GM15510 (cell line): ENCODE results near the gene EI24.
A peak's percentile ranks its signal among the peaks of the same experiment; 100 is the strongest.

ENCODE experiments used
- POLR2A ChIP-seq: IDR thresholded peaks from 3 replicates; pipeline ENCODE4 v1.6.1; 2011; ENCODE audit warnings: borderline replicate concordance; ENCODE audit not compliant: insufficient read length; ENCODE audit errors: extremely low read depth

Gene EI24

DNA sequence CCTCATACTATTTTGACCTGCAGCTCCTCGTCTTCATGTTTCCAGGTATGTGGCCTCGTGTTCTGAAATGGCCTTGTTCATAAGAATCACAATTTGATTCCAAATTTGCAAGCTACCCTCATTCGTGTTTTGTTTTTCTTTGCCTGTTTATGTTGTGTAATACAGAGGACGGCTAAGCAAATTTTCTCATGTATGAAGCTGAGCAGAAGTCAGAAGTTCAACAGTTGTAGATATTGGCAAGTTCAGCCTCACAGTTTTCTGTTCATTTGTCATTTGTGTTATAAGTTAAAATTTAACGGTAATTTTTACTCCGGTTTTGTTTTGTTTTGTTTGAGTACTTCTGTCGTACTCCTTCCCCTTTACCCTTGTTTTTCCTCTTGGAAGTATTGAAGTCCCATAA, 40.3 kb downstream of the EI24 start:
- TF ChIP-seq POLR2A = no peak

DNA sequence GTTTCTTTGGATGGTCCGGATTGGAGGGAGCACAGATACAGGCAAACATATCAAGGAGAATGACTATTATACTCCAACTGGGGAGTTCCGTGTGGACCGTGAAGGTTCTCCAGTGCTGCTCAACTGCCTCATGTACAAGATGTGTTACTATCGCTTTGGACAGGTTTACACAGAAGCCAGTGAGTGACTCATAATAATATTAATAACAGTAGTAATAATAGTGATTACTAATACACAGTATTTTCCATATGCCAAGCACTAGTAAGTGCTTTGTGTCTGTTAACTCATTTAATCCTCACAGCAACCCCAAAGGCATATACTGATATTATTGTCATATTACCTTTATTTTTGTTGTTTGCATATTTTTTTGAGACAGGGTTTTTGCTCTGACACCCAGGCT, 49.1 kb downstream of the EI24 start:
- TF ChIP-seq POLR2A = no peak

DNA sequence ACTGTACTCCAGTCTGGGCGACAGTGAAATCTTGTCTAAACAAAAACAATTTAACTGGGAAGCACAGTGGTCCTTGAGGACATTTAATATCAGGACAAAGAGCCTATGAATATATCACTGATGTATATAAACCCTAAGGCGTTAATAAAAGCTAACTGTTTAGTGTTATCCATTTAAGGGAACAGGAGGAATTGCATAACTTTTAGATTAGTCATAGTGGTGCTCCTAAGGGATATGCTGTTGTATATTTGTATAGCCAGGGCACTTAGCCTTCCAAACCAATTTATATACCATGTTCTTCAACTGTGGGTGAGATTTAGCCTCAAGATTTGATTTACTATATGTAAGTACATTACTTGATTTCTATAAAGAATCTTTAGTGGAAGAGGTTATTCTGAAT, 52.7 kb downstream of the EI24 start:
- no peak for TF ChIP-seq POLR2A

DNA sequence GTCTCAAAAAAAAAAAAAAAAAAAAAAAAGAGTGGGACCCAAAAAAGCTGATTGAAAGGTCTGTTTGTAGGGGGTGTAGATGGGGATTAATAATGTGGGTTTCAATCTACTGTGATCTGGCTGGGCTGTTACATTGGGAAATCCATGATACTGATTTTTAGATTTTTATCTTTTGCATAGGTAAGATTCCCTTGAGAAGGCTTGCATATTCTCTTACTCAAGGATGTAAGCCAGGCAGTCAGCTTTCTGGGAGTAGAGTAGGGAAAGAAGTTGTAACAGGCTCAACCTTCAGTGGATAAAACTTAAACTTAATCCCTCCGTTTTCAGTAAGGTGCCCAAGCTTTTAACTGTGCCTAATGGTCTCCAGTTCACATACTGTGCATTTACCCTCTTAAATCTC, 53.8 kb downstream of the EI24 start:
- TF ChIP-seq POLR2A = no peak

DNA sequence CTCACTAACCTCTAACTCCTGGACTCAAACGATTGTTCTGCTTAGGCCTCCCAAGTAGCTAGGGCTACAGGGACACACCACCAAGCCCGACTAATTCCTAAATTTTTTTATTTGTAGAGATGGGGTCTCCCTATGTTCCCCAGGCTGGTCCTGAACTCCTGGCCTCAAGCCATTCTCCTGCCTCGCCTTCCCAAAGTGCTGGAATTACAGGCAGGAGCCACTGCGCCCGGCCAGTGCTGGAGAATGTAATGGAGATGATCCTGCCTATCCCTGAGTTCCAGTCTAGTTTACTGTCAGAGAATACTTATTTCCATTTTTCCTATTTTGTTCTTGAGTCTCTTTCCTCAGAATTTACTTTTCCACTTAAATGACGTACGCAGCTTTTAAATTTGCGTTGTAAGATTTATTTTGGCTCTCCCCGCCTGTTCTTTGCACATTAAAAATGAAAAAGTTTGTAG, 55.5 kb downstream of the EI24 start, which contains the start of gene CHEK1:
CHEK1 (plus strand) TSS at position 408 of the 458 bp plus-strand sequence. CDS start 1,606 bp downstream, outside the sequence.
- TF ChIP-seq POLR2A = no peak

DNA sequence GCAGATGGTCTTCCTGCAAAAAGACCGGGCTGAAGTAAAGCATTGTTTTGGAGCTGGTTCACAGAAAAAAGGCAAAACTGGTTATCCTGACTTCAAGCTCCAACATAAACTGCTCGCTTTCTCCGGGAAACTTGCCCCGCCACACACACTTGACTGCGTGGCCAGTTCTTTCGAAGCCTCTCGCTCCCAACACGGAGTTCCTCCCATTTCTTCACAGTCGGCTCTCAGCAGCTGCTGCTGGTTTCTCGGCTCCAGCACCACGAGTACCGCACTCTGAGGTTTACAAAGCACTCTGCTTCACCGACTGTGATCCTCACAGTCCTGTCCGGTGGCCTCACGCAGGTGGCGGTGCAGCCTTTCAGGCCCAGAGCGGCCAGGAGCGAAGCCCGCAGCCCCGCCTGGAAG, 56.0 kb downstream of the EI24 start:
- no peak for TF ChIP-seq POLR2A

DNA sequence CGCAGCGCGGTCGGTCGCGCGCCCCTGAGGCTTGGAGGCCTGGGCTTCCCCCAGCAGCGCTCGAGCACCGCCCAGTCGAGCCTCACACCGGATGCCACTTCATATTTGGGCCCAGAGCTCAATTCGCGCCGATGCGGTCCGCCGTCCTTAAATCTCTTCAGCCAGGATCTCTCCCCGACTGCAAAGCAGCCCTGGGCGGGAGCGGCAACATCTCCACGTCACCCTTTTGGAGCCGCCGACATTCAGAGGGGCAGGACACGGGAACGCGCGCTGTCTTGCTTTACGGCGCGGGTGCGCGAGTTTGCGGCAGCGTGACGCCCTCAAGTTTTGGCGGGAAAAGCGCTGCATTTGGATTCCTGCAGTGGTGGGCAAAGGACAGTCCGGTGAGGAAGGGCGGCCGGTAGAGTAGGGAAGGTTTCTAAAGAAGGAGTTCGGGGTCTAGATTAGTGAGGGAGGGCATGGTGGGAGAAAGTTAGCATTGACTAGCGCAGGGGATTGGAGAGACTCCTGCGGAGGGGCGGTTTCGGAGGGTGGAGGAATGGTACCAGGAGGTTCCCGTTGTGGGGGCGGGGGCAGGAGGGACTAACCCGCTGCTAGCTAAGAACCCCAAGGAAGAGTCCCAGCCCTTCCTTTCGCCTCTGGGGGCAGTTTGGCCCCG, 56.5 kb downstream of the EI24 start:
- TF ChIP-seq POLR2A = peak; percentile 70

DNA sequence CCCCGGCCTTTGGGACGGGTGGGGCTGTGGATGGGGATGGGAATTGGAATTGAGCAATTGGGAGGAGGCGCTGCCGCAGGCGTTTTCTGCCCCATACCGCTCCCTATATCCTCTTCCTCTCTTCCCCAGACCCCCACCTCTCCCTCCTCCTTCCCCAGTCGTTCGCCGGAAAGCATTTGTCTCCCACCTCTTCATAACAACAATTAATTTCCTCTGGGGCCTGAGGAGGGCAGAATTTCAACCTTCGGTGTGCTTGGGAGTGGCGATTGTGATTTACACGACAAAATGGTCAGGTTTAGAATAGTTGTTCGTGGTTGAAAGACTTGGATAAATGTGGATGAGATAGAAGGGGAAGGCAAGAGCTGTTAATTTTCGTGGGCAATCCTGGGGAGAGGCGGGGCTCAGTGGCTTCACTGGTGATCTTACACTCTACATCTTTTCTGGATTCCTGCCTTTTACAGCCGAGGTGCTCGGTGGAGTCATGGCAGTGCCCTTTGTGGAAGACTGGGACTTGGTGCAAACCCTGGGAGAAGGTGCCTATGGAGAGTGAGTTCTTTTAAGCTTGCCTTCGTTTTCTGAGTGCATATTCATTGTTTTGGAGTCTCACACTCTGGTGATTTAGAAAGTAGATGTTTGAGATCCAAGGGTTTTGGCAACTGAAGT, 57.1 kb downstream of the EI24 start:
- no peak for TF ChIP-seq POLR2A

DNA sequence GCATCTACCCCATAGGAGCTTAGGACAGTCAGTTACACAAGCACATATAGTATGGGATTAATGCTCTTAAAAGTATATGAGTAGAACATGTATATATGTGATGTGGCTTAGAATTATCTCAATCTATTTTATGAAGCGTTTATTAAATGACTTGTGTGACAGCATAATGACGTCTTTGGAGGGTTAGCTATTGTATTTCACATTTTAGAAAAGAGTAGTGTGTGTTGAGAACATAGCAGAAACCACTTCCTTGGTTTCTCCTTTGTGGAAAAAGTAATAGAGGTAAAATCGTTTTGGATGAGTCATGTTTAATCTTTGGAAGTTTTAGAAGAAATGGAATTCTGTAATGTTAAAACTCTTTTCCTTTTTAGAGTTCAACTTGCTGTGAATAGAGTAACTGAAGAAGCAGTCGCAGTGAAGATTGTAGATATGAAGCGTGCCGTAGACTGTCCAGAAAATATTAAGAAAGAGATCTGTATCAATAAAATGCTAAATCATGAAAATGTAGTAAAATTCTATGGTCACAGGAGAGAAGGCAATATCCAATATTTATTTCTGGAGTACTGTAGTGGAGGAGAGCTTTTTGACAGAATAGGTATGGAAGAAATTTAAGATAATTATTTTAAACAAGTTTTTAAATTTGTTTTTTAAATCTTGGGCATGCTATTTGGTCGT, 58.1 kb downstream of the EI24 start:
- no peak for TF ChIP-seq POLR2A
